Uterus (tissue), 4 donors: ENCODE measurements around the gene SUSD1. TPM values are rescaled to one million over a fixed set of nuclear protein-coding genes. Genes with fewer than 3 reads are reported as not detected.
A peak's percentile ranks its signal among the peaks of the same experiment; 100 is the strongest.
"Not testable (repeated sequence)": the region's sequence is repeated elsewhere in the genome, so short reads cannot be mapped to it uniquely, and the experiment has no call there.

Experiments used
- DNase-seq, 2 donors: peaks; one replicate each; pipeline ENCODE4 v3.0.0-alpha.2; 2019 to 2020
- H3K27ac ChIP-seq, 2 donors: fragments of 200-600 bp; sonication (generic); 1 replicate in 1 of 2; 2 replicates in 1 of 2; pipeline ENCODE4 v1.5.1; 2016 to 2018
- H3K27me3 ChIP-seq, 2 donors: fragments of 200-600 bp; sonication (generic); one replicate each; pipeline ENCODE4 v1.5.1; 2018 to 2019; ENCODE audit warnings: control low read depth in 1 of 2
- H3K36me3 ChIP-seq, 2 donors: fragments of 200-600 bp; sonication (generic); one replicate each; pipeline ENCODE4 v1.5.1; 2019; ENCODE audit warnings: control low read depth in 1 of 2
- H3K4me1 ChIP-seq, 2 donors: fragments of 200-600 bp; sonication (generic); one replicate each; pipeline ENCODE4 v1.5.1; 2018 to 2019; ENCODE audit warnings: control low read depth in 1 of 2
- H3K4me3 ChIP-seq, 2 donors: fragments of 200-600 bp; sonication (generic); 1 replicate in 1 of 2; 2 replicates in 1 of 2; pipeline ENCODE4 v1.5.1; 2018 to 2019; ENCODE audit warnings: mild to moderate bottlenecking in 1 of 2
- H3K9me3 ChIP-seq, 2 donors: fragments of 200-600 bp; sonication (generic); one replicate each; pipeline ENCODE4 v1.5.1; 2019; ENCODE audit warnings: control low read depth in 1 of 2
- POLR2A ChIP-seq, 2 donors: fragments of 450-650 bp; IDR thresholded peaks; one replicate each; pipeline ENCODE4 v1.6.1; 2016; ENCODE audit warnings: antibody characterized with exemption in 2 of 2, mild to moderate bottlenecking in 1 of 2, moderate library complexity in 1 of 2
- intact Hi-C: fragments of 100-400 bp; cut with DNase I; formaldehyde crosslinking; loops from one replicate; pipeline ENCODE4 v1.15.1; 2023; ENCODE audit warnings: low total_unique reads
- total RNA-seq, 4 donors: library from RNA; depleted of rRNA in 3 of 4; stranded (reverse); fragments of >200 nt in 3 of 4; gene quantifications; one replicate each; pipeline versions ENCODE4 v1.1.0 to v1.2.4, GENCODE V29; 2014 to 2023
- TF ChIP-seq, protein P1 (sequence below), 4 experiments: fragments of 200-600 bp in 2 of 4; fragments of 450-650 bp in 2 of 4; sonication (generic) in 2 of 4; IDR thresholded peaks; one replicate each; pipeline ENCODE4 v1.5.1; 2016 to 2019; ENCODE audit warnings: antibody characterized with exemption in 4 of 4, mild to moderate bottlenecking in 2 of 4, moderate library complexity in 1 of 4
- donor health status: DM: yes; HTN: yes; CAD: no.

SUSD1 gene
- total RNA-seq, 4 donors from 2014 or later = 2.9 to 22.5 (median 10.0) TPM

DNA sequence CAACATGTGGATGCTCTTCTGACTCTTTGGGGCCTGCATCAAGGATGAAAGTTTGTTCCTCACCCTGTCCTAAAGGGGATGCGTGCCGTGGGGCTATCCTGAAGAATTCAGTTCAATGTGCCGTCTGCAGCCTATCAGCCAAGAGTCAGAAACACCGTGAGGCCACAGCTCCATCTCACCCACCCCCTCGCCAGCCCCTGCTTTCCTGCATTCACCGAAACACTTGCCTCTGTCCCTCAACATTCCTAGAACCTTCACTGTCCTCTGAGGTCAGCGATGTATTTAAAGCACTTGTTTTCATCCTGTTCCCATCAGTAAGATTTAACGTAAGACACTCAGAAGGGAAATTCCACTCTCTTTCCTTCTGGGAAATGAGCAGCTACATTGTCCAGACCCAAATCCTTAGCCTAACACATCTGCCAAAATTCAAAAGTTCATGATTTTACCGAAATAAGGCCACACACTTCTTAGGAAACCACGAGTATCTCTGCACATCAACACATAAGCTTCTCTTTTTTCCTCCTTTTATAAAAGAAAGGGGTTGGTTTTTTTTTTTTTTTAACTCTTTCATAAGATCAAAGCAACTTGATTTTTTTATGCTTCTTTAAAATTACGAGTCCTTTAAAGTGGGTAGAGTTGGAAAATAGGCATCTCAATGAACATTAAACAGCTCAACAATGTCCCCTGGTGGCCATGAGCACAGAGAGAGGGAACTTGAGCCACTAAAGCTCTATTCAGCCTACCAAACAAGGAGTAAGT is 100.7 kb downstream of the SUSD1 start:
- H3K4me3 ChIP-seq = peak overlapping the region in 1 of 2 donors; percentile 2
- intact Hi-C loops = loop anchor here (2.0 to 5.0 kb wide), 2 partner anchors 177 to 314 kb away; partner anchors contain the start of gene UGCG
- H3K9me3 ChIP-seq = no peaks in the 10 kb centered on the region
- H3K4me1 ChIP-seq = peaks cover 0 to 3% of the 10 kb centered on the region in 2 donors
- peak overlapping the region; percentile 78 to 96 for H3K27ac ChIP-seq
- H3K27me3 ChIP-seq = no peaks in the 10 kb centered on the region
- H3K36me3 ChIP-seq = no peaks in the 10 kb centered on the region
- peak; percentile 64 to 83 for DNase-seq
- TF ChIP-seq POLR2A (IDR thresholded peaks at IDR 0.05) = no peak
- TF ChIP-seq, protein P1, sequence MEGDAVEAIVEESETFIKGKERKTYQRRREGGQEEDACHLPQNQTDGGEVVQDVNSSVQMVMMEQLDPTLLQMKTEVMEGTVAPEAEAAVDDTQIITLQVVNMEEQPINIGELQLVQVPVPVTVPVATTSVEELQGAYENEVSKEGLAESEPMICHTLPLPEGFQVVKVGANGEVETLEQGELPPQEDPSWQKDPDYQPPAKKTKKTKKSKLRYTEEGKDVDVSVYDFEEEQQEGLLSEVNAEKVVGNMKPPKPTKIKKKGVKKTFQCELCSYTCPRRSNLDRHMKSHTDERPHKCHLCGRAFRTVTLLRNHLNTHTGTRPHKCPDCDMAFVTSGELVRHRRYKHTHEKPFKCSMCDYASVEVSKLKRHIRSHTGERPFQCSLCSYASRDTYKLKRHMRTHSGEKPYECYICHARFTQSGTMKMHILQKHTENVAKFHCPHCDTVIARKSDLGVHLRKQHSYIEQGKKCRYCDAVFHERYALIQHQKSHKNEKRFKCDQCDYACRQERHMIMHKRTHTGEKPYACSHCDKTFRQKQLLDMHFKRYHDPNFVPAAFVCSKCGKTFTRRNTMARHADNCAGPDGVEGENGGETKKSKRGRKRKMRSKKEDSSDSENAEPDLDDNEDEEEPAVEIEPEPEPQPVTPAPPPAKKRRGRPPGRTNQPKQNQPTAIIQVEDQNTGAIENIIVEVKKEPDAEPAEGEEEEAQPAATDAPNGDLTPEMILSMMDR (IDR thresholded peaks at IDR 0.05) = peak; percentile 92 to 96 (median 94)

DNA sequence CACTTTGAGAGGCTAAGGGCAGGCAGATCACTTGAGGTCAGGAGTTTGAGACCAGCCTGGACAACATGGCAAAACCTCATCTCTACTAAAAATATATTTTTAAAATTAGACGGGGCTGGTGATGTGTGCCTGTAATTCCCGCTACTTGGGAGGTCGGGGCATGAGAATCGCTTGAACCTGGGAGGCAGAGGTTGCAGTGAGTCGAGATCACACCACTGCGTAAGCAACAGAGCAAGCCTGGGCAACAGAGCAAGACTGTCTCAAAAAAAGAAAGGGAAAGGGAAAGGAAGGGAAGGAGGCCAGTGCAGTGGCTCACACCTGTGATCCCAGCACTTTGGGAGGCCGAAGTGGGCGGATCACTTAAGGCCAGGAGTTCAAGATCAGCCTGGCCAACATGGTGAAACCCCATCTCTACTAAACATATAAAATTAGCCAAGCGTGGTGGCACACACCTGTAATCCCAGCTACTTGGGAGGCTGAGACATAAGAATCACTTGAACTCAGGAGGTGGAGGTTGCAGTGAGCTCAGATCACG is 101.4 kb downstream of the SUSD1 start:
- H3K27me3 ChIP-seq, H3K36me3 ChIP-seq, DNase-seq, H3K9me3 ChIP-seq, H3K4me3 ChIP-seq, H3K4me1 ChIP-seq: not testable (repeated sequence)
- intact Hi-C loops = loop anchor here (2.0 kb wide), 1 partner anchor 313 kb away; no protein-coding TSS in a partner anchor
- H3K27ac ChIP-seq = peak overlapping the region; percentile 78 to 96

DNA sequence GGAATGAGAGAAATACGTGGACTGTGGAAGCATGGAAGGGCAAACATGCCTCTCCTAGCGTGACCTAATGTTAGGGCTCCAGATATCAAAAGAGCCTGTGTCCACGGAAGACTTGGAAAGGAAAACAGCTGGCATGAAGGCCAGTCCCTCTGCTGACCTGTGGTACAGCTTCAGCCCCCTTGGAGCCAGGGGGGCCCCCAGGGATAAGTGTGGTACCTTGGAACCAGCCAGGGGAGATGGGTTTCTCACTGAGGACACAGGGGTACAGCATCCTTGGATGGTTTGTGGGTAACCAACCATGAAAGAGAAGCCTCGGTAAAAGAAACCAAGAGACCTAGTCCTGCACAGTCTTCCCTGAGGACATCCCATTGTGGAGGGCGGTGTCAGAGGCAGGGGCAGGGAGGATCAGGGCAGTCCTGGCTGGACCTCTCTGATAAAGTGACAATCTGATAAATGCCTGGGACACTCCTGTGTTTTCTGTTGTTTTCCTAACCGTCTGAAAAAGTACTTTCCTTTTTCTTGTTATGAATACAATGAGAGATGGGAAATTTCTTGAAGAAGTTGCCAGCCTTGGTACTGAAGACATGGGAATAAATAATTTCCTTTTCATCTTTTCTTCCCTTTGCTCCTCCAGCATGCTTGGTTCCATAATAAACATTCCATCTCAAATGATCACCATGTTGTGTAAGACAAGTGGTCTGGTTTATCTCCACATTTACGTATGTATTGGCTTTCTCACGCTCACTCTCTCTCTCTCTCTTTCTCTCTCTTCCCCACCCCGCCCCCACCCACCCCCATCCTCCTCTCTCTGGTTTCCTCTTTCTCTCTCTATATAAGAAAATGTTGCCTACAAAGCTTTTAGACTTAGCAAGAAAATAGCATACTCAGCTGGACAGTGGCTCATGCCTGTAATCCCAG is 102.1 kb downstream of the SUSD1 start:
- DNase-seq = no peak

DNA sequence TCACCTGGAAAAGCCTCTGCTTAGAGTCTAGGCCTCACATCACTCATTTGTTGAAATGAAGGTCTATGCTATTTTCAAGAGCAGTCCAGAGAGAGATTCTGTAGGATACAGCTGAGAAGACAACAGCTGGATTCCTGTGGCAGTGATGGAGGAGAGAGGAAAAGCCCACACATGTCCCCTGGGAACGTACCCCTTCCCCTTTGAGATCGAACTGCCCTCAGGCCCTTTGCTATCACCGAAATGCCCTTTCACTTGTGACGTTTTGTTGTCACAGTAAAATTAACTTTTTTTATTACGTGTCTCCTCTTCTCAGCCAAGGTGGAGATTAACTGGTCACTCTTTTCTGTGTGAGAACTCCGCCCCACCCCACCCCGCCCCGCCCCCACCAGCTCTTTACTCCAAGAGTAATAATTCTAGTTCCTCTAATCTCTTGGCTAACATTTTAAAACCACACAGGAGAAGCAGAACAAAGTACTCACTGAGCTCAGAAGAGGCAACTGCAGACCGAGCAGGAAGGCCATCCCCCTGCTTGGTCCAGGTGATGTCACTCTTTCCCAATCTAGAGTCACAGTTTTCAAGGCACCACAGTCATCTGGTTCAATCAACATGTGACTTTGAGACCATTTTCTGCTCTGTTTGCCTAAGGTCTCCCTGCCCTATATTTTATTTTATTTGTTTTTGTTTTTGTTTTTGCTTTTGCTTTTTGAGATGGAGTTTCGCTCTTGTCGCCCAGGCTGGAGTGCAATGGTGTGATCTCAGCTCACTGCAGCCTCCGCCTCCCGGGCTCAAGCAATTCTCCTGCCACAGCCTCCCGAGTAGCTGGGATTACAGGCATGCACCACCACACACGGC is 105.6 kb downstream of the SUSD1 start:
- Histone ChIP-seq H3K36me3 (no peaks in the 10 kb centered on the region), H3K27me3 (no peaks in the 10 kb centered on the region), H3K9me3 (no peaks in the 10 kb centered on the region), H3K4me3 (no peak overlapping the region), H3K4me1 (no peaks in the 10 kb centered on the region), H3K27ac (peak overlapping the region; percentile 15 to 55)
- TF ChIP-seq, protein P1 (IDR thresholded peaks at IDR 0.05) = no peak
- no peak for TF ChIP-seq POLR2A (IDR thresholded peaks at IDR 0.05)
- DNase-seq = no peak
- intact Hi-C loops = no loop called here

More for the DNA sequence above, 102.1 kb downstream of the SUSD1 start:
- H3K4me3 ChIP-seq = no peak overlapping the region
- TF ChIP-seq POLR2A (IDR thresholded peaks at IDR 0.05) = no peak
- TF ChIP-seq, protein P1 (IDR thresholded peaks at IDR 0.05) = no peak
- H3K36me3 ChIP-seq = no peaks in the 10 kb centered on the region
- H3K27me3 ChIP-seq = no peaks in the 10 kb centered on the region
- H3K9me3 ChIP-seq = no peaks in the 10 kb centered on the region
- peak overlapping the region; percentile 78 to 96 for H3K27ac ChIP-seq
- peaks cover 0 to 3% of the 10 kb centered on the region in 2 donors for H3K4me1 ChIP-seq
- intact Hi-C loops = no loop called here
